ENCODE results near the gene CHD2.
"Not testable (repeated sequence)": the region's sequence is repeated elsewhere in the genome, so short reads cannot be mapped to it uniquely, and the experiment has no call there.

Gene CHD2

GRCh38 chr15:93037820-93038705, 137.9 kb downstream of the CHD2 start:
- DNase-seq, result no peak

GRCh38 chr15:93039562-93040287, 139.6 kb downstream of the CHD2 start:
- DNase-seq, result not testable (repeated sequence)

- peak in 1 of 2 donors; percentile 51 for DNase-seq
These were observed 140.4 kb downstream of the CHD2 start for GRCh38 chr15:93040288-93041158.

GRCh38 chr15:93041159-93041547, 141.0 kb downstream of the CHD2 start:
- DNase-seq, result no peak

- no peak for DNase-seq
These were observed 142.1 kb downstream of the CHD2 start for GRCh38 chr15:93042211-93042610.

- DNase-seq, result no peak
These were observed 142.7 kb downstream of the CHD2 start for GRCh38 chr15:93042691-93043378.

- no peak for DNase-seq
These were observed 143.6 kb downstream of the CHD2 start for GRCh38 chr15:93043621-93044300.

- no peak for DNase-seq
These were observed 144.4 kb downstream of the CHD2 start for GRCh38 chr15:93044301-93045190.

- no peak for DNase-seq
These were observed 145.2 kb downstream of the CHD2 start for GRCh38 chr15:93045191-93045785.

- DNase-seq, result no peak
These were observed 146.0 kb downstream of the CHD2 start for GRCh38 chr15:93046120-93046519.

GRCh38 chr15:93046721-93047120, 146.6 kb downstream of the CHD2 start:
- DNase-seq, result no peak

- DNase-seq, result no peak
These were observed 147.7 kb downstream of the CHD2 start for GRCh38 chr15:93047621-93048425.

- no peak for DNase-seq
These were observed 148.2 kb downstream of the CHD2 start for GRCh38 chr15:93048426-93048721.

- no peak for DNase-seq
These were observed 148.6 kb downstream of the CHD2 start for GRCh38 chr15:93048759-93049161.

GRCh38 chr15:93049233-93049632, 149.1 kb downstream of the CHD2 start:
- DNase-seq, result no peak

- no peak for DNase-seq
These were observed 149.9 kb downstream of the CHD2 start for GRCh38 chr15:93049914-93050578.

GRCh38 chr15:93050648-93051047, 150.5 kb downstream of the CHD2 start:
- DNase-seq, result no peak

- no peak for DNase-seq
These were observed 151.3 kb downstream of the CHD2 start for GRCh38 chr15:93051236-93052089.
